PFSK-1 (cell line): ENCODE data around the gene CYP2A6.

Experiments used
- POLR2AphosphoS5 ChIP-seq: IDR thresholded peaks from 2 replicates; pipeline ENCODE4 v1.6.1; 2012; ENCODE audit warnings: low read depth, mild to moderate bottlenecking, control low read depth, low read length, moderate library complexity
- TF ChIP-seq, protein P1 (sequence below), 2 experiments: IDR thresholded peaks; 2 replicates each; pipeline versions ENCODE4 v1.6.1 to v1.8.0; 2011 to 2012; ENCODE audit warnings: low read depth in 2 of 2, low read length in 2 of 2, control low read depth in 1 of 2, inconsistent platforms in 1 of 2, mild to moderate bottlenecking in 1 of 2, moderate library complexity in 1 of 2; ENCODE audit not compliant: insufficient read depth in 1 of 2

- TF ChIP-seq POLR2AphosphoS5 = no peak
- TF ChIP-seq, protein P1, sequence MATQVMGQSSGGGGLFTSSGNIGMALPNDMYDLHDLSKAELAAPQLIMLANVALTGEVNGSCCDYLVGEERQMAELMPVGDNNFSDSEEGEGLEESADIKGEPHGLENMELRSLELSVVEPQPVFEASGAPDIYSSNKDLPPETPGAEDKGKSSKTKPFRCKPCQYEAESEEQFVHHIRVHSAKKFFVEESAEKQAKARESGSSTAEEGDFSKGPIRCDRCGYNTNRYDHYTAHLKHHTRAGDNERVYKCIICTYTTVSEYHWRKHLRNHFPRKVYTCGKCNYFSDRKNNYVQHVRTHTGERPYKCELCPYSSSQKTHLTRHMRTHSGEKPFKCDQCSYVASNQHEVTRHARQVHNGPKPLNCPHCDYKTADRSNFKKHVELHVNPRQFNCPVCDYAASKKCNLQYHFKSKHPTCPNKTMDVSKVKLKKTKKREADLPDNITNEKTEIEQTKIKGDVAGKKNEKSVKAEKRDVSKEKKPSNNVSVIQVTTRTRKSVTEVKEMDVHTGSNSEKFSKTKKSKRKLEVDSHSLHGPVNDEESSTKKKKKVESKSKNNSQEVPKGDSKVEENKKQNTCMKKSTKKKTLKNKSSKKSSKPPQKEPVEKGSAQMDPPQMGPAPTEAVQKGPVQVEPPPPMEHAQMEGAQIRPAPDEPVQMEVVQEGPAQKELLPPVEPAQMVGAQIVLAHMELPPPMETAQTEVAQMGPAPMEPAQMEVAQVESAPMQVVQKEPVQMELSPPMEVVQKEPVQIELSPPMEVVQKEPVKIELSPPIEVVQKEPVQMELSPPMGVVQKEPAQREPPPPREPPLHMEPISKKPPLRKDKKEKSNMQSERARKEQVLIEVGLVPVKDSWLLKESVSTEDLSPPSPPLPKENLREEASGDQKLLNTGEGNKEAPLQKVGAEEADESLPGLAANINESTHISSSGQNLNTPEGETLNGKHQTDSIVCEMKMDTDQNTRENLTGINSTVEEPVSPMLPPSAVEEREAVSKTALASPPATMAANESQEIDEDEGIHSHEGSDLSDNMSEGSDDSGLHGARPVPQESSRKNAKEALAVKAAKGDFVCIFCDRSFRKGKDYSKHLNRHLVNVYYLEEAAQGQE (IDR thresholded peaks at IDR 0.05; ENCODE audit: insufficient read depth in 1 of 2, low read depth in 2 of 2, low read length in 2 of 2) = no peak
These were observed 17.5 kb upstream of the CYP2A6 start for GRCh38 chr19:40867701-40868100.
